Ishikawa (cell line): ENCODE data around the gene NTN5.

Source experiments
- CEBPB ChIP-seq: IDR thresholded peaks from 2 replicates; pipeline ENCODE4 v1.6.1; 2012
- CREB1 ChIP-seq: IDR thresholded peaks from 2 replicates; pipeline ENCODE4 v1.6.1; 2012; ENCODE audit warnings: low read depth
- EGR1 ChIP-seq: IDR thresholded peaks from 2 replicates; pipeline ENCODE4 v1.6.1; 2012
- EP300 ChIP-seq: IDR thresholded peaks from 2 replicates; pipeline ENCODE4 v1.6.1; 2012; ENCODE audit warnings: borderline replicate concordance
- FOXM1 ChIP-seq: IDR thresholded peaks from 2 replicates; pipeline ENCODE4 v1.6.1; 2012; ENCODE audit warnings: low read depth, borderline replicate concordance
- NFIC ChIP-seq: IDR thresholded peaks from 2 replicates; pipeline ENCODE4 v1.6.1; 2012
- RAD21 ChIP-seq: IDR thresholded peaks from 2 replicates; pipeline ENCODE4 v1.6.1; 2012; ENCODE audit warnings: low read depth
- TAF1 ChIP-seq: IDR thresholded peaks from 2 replicates; pipeline ENCODE4 v1.6.1; 2012; ENCODE audit warnings: low read depth, mild to moderate bottlenecking
- TCF12 ChIP-seq: IDR thresholded peaks from 2 replicates; pipeline ENCODE4 v1.6.1; 2012; ENCODE audit warnings: low read depth
- TEAD4 ChIP-seq: IDR thresholded peaks from 2 replicates; pipeline ENCODE4 v1.6.1; 2012
- YY1 ChIP-seq: IDR thresholded peaks from 2 replicates; pipeline ENCODE4 v1.6.1; 2012; ENCODE audit warnings: low read depth
- ZBTB7A ChIP-seq: IDR thresholded peaks from 2 replicates; pipeline ENCODE4 v1.6.1; 2012; ENCODE audit warnings: low read depth
- TF ChIP-seq, protein P1 (sequence below): IDR thresholded peaks from 2 replicates; pipeline ENCODE4 v1.6.1; 2012
- TF ChIP-seq, protein P2 (sequence below): IDR thresholded peaks from 2 replicates; pipeline ENCODE4 v1.6.1; 2012
- TF ChIP-seq, protein P3 (sequence below): IDR thresholded peaks from 2 replicates; pipeline ENCODE4 v1.6.1; 2012; ENCODE audit warnings: low read depth, mild to moderate bottlenecking

Gene NTN5

DNA sequence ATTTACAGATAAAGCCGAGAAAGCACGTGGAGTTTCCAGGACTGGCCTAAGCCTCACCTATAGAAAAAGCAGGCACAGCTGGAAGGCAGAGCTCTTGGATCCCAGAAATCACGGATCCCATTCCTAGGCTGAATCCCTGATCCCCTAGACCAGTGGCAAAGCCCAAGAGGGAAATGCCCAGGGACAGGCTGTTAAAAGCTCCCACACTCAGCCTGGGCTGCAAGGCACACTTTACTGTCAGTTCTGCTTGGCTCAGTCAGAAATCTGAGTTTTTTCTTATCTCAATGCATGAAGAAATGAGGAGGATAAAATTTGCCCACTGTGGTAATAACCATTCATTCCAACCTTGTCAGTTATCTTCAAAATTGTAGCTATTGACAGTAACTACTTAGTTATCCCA lies 15.0 kb upstream of the NTN5 start:
- TF ChIP-seq CREB1 (no peak), EP300 (no peak), TAF1 (no peak), NFIC (no peak), TCF12 (no peak), FOXM1 (no peak), EGR1 (no peak), ZBTB7A (no peak), RAD21 (no peak), YY1 (no peak), TEAD4 (no peak), CEBPB (no peak)
- TF ChIP-seq, protein P1, sequence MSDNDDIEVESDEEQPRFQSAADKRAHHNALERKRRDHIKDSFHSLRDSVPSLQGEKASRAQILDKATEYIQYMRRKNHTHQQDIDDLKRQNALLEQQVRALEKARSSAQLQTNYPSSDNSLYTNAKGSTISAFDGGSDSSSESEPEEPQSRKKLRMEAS: no peak
- TF ChIP-seq, protein P2, sequence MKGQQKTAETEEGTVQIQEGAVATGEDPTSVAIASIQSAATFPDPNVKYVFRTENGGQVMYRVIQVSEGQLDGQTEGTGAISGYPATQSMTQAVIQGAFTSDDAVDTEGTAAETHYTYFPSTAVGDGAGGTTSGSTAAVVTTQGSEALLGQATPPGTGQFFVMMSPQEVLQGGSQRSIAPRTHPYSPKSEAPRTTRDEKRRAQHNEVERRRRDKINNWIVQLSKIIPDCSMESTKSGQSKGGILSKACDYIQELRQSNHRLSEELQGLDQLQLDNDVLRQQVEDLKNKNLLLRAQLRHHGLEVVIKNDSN: no peak
- TF ChIP-seq, protein P3, sequence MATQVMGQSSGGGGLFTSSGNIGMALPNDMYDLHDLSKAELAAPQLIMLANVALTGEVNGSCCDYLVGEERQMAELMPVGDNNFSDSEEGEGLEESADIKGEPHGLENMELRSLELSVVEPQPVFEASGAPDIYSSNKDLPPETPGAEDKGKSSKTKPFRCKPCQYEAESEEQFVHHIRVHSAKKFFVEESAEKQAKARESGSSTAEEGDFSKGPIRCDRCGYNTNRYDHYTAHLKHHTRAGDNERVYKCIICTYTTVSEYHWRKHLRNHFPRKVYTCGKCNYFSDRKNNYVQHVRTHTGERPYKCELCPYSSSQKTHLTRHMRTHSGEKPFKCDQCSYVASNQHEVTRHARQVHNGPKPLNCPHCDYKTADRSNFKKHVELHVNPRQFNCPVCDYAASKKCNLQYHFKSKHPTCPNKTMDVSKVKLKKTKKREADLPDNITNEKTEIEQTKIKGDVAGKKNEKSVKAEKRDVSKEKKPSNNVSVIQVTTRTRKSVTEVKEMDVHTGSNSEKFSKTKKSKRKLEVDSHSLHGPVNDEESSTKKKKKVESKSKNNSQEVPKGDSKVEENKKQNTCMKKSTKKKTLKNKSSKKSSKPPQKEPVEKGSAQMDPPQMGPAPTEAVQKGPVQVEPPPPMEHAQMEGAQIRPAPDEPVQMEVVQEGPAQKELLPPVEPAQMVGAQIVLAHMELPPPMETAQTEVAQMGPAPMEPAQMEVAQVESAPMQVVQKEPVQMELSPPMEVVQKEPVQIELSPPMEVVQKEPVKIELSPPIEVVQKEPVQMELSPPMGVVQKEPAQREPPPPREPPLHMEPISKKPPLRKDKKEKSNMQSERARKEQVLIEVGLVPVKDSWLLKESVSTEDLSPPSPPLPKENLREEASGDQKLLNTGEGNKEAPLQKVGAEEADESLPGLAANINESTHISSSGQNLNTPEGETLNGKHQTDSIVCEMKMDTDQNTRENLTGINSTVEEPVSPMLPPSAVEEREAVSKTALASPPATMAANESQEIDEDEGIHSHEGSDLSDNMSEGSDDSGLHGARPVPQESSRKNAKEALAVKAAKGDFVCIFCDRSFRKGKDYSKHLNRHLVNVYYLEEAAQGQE: no peak

DNA sequence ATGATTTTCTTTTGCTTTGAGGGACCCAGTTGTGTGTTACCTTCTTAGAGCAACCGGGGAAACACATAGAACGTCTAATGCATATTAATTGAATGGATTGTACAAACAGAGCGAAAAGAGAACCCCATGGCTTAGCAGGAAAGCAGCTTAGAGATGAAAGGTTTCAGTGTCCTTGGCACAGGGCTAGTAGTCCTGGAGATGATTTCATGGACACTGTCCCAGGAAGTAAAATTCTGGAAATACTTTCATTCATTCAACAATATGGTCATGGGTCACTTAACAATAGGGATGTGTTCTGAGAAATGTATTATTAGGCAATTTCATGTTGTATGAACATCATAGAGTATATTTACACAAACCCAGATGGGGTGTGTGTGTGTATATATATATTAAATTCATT lies 13.3 kb upstream of the NTN5 start:
- no peak for TF ChIP-seq TAF1
- TF ChIP-seq, protein P3: no peak
- no peak for TF ChIP-seq NFIC
- TF ChIP-seq CREB1: no peak
- no peak for TF ChIP-seq CEBPB
- TF ChIP-seq YY1: no peak
- TF ChIP-seq ZBTB7A: no peak
- TF ChIP-seq TEAD4: no peak
- no peak for TF ChIP-seq FOXM1
- TF ChIP-seq EGR1: no peak
- TF ChIP-seq TCF12: no peak
- TF ChIP-seq, protein P1: no peak

DNA sequence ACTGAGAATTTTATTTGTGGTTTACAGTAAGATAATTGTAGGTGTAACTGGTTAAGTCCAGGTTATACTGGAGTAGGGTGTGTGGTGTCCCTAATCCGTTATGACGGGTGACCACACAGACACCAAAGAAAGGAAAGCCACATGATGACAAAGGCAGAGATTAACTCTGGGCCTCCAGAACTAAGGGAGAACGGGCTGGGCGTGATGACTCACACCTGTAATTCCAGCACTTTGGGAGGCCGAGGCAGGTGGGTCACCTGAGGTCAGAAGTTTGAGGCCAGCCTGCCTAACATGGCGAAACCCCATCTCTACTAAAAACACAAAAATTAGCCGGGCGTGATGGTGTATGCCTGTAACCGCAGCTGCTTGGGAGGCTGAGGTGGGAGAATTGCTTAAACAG lies 12.8 kb upstream of the NTN5 start:
- TF ChIP-seq RAD21 (no peak), YY1 (no peak), CEBPB (no peak), CREB1 (no peak), NFIC (no peak), TAF1 (no peak), EP300 (no peak), TCF12 (no peak), EGR1 (no peak), TEAD4 (no peak), FOXM1 (no peak), ZBTB7A (no peak)
- TF ChIP-seq, protein P1: no peak
- TF ChIP-seq, protein P3: no peak
- TF ChIP-seq, protein P2: no peak

DNA sequence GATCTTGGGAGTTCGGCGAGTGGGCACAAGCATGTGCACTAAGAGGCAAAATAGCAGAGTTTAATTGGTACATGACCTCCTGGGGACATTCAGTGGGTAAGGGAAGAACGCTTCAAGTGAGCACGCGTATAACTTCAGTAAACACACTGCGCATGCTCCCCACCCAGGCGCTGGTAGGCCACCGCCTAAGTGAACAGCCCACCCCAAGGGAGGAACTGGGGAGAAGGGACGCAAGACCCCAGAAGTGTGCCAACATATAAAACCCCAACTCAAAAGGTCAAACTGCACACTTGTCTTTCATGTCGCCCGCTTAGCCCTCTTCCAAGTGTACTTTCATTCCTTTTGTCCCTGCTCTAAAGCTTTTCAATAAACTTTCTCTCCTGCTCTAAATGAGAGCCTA lies 10.5 kb upstream of the NTN5 start:
- TF ChIP-seq TEAD4 (no peak), RAD21 (no peak), EGR1 (no peak), TCF12 (no peak), CREB1 (no peak), NFIC (no peak), YY1 (no peak), ZBTB7A (no peak), FOXM1 (no peak), CEBPB (no peak), EP300 (no peak)
- TF ChIP-seq, protein P2: no peak
- TF ChIP-seq, protein P3: no peak
